HepG2 (cell line): ENCODE measurements around the gene NUDT3. TPM values are rescaled to one million over a fixed set of nuclear protein-coding genes. Genes with fewer than 3 reads are reported as not detected.
"Not testable (repeated sequence)": the region's sequence is repeated elsewhere in the genome, so short reads cannot be mapped to it uniquely, and the experiment has no call there.

Source experiments
- ATAC-seq: fragments of 200-7000 bp; cut with Tn5 transposase; 3 replicates; pipeline ENCODE4 v1.9.1; 2020; ENCODE audit warnings: mild to moderate bottlenecking, moderate library complexity
- BruUV-seq: library from RNA; stranded (reverse); fragments of 400-500 nt; replicated peaks from 2 replicates; lab custom pipeline; 2021; lab: Mats Ljungman, UMichigan
- CTCF ChIA-PET: fragments of 300-600 bp; formaldehyde crosslinking; extraction: SDS; loops from one replicate; lab custom pipeline; 2021; ENCODE audit warnings: low total read pairs, inconsistent platforms, low intra/inter-chr PET ratio; lab: Yijun Ruan, JAX
- POLR2A ChIA-PET: fragments of 350-600 bp; sonication (Branson Sonifier 250); formaldehyde crosslinking; loops from one replicate; lab custom pipeline; 2020; ENCODE audit warnings: antibody characterized with exemption, inconsistent platforms; lab: Yijun Ruan, JAX
- DNase-seq: peaks from one replicate; pipeline ENCODE4 v3.0.0-alpha.2; 2015; ENCODE audit warnings: low spot score
- FAIRE-seq: peaks from 3 replicates; lab custom pipeline; 2011; peaks lifted over from hg19 to GRCh38; lab: Jason Lieb, UNC
- H2AFZ ChIP-seq: one replicate; pipeline ENCODE4 v1.6.1; 2011; ENCODE audit warnings: low read length, inconsistent platforms
- H3K27ac ChIP-seq: fragments of 300-600 bp; 3 replicates; pipeline ENCODE4 v1.8.0; 2011; ENCODE audit warnings: mixed run types, mild to moderate bottlenecking, mixed read lengths, low read length, inconsistent platforms; ENCODE audit not compliant: insufficient read depth; ENCODE audit errors: extremely low read length
- H3K27me3 ChIP-seq, 2 experiments: fragments of 200-600 bp in 1 of 2; 2 replicates in 1 of 2; 3 replicates in 1 of 2; pipeline versions ENCODE4 v1.6.0 to v1.8.0; 2011; ENCODE audit warnings: low read length in 2 of 2, mild to moderate bottlenecking in 2 of 2, moderate library complexity in 2 of 2, inconsistent platforms in 1 of 2; ENCODE audit not compliant: insufficient read depth in 2 of 2, control insufficient read depth in 1 of 2
- H3K36me3 ChIP-seq, 2 experiments: fragments of 200-600 bp in 1 of 2; replicated peaks in 1 of 2; 2 replicates in 1 of 2; 3 replicates in 1 of 2; pipeline versions ENCODE4 v1.5.1 to v1.8.0; 2011; ENCODE audit warnings: low read length in 2 of 2, inconsistent platforms in 1 of 2; ENCODE audit not compliant: insufficient read depth in 2 of 2, control insufficient read depth in 1 of 2
- H3K4me1 ChIP-seq: 2 replicates; pipeline ENCODE4 v1.5.1; 2012; ENCODE audit warnings: low read length, inconsistent platforms; ENCODE audit not compliant: insufficient read depth
- H3K4me2 ChIP-seq: 2 replicates; pipeline ENCODE4 v1.6.0; 2011; ENCODE audit warnings: low read depth, low read length, inconsistent platforms
- H3K4me3 ChIP-seq, 3 experiments: fragments of 200-600 bp in 1 of 3; sonication (generic), shearing (Covaris generic) in 1 of 3; replicated peaks in 1 of 3; 2 replicates each; pipeline ENCODE4 v1.5.1; 2011 to 2016; ENCODE audit warnings: low read length in 3 of 3, inconsistent platforms in 2 of 3, low read depth in 2 of 3, mild to moderate bottlenecking in 2 of 3, control low read depth in 1 of 3, mixed read lengths in 1 of 3; ENCODE audit not compliant: insufficient read depth in 1 of 3
- H3K79me2 ChIP-seq: one replicate; pipeline ENCODE4 v1.6.1; 2011; ENCODE audit warnings: low read length, inconsistent platforms; ENCODE audit not compliant: insufficient read depth
- H3K9ac ChIP-seq: 2 replicates; pipeline ENCODE4 v1.6.0; 2011; ENCODE audit warnings: mild to moderate bottlenecking, low read depth, low read length, inconsistent platforms; ENCODE audit not compliant: insufficient read depth
- H3K9me3 ChIP-seq: 2 replicates; pipeline ENCODE4 v1.5.1; 2012; ENCODE audit warnings: mild to moderate bottlenecking, low read length
- H4K20me1 ChIP-seq: 2 replicates; pipeline ENCODE4 v1.6.0; 2011; ENCODE audit warnings: inconsistent platforms, mild to moderate bottlenecking, low read length, moderate library complexity; ENCODE audit not compliant: insufficient read depth
- BHLHE40 ChIP-seq: IDR thresholded peaks from 2 replicates; pipeline ENCODE4 v1.6.1; 2011; ENCODE audit warnings: low read length, improper control_type of control experiment
- FOXP1 ChIP-seq, 2 experiments: fragments of 450-650 bp in 1 of 2; IDR thresholded peaks; 2 replicates each; pipeline ENCODE4 v1.6.1; 2017 to 2018; ENCODE audit warnings: antibody characterized with exemption in 1 of 2
- KAT7 ChIP-seq: IDR thresholded peaks from 2 replicates; pipeline ENCODE4 v1.6.1; 2018; ENCODE audit warnings: borderline replicate concordance, missing compliant biosample characterization
- MBD4 ChIP-seq: IDR thresholded peaks from 2 replicates; pipeline ENCODE4 v1.6.1; 2012; ENCODE audit warnings: low read length, inconsistent platforms, borderline replicate concordance
- RFX3 ChIP-seq: IDR thresholded peaks from 2 replicates; pipeline ENCODE4 v1.6.1; 2016; ENCODE audit warnings: missing biosample characterization, missing genetic modification reagents
- ZNF264 ChIP-seq: sonication (generic); formaldehyde crosslinking; IDR thresholded peaks from 2 replicates; pipeline ENCODE4 v1.4.0; 2020; ENCODE audit warnings: missing genetic modification reagents
- ZNF292 ChIP-seq: sonication (generic); formaldehyde crosslinking; IDR thresholded peaks from 2 replicates; pipeline ENCODE4 v1.8.1; 2022; ENCODE audit warnings: mild to moderate bottlenecking, low read depth, missing genetic modification reagents, borderline replicate concordance
- ZNF382 ChIP-seq: sonication (generic); formaldehyde crosslinking; IDR thresholded peaks from 2 replicates; pipeline ENCODE4 v1.5.0; 2020; ENCODE audit warnings: missing genetic modification reagents, mild to moderate bottlenecking, borderline replicate concordance
- ZNF589 ChIP-seq: sonication (generic); formaldehyde crosslinking; conservative IDR thresholded peaks from 2 replicates; pipeline ENCODE4 v1.8.0; 2022; ENCODE audit warnings: mild to moderate bottlenecking, moderate library complexity, missing genetic modification reagents
- ZNF672 ChIP-seq: sonication (generic); formaldehyde crosslinking; IDR thresholded peaks from 2 replicates; pipeline ENCODE4 v1.8.1; 2022; ENCODE audit warnings: missing genetic modification reagents
- ZSCAN9 ChIP-seq: IDR thresholded peaks from 2 replicates; pipeline ENCODE4 v1.6.1; 2016; ENCODE audit warnings: borderline replicate concordance
- WGBS: methylation state at CpG from one replicate; pipeline ENCODE4 v1.1.6; 2017; ENCODE audit warnings: low lambda C conversion rate; 5-methylcytosine and 5-hydroxymethylcytosine counted together
- in situ Hi-C: cut with HindIII; loops from 2 replicates; pipeline ENCODE4 v1.10.0; 2017; ENCODE audit warnings: low pct_unique_long_range_greater_than_20kb; ENCODE audit not compliant: extremely low pct_ligation_motif_present
- intact Hi-C: fragments of 100-400 bp; cut with micrococcal nuclease; formaldehyde crosslinking; loops from one replicate; pipeline ENCODE4 v1.10.0; 2022; ENCODE audit not compliant: unreplicated experiment
- polyA plus RNA-seq, 8 experiments: library from polyadenylated mRNA; depleted of rRNA in 3 of 8; stranded (reverse) in 7 of 8; unstranded in 1 of 8; fragments of >200 nt; fragmentation: Illumina TruSeq in 4 of 8; extraction: Trizol in 4 of 8; gene quantifications; 2 replicates each; pipeline versions ENCODE4 v1.2.1 to v1.2.3, GENCODE V29; 2011 to 2016; ENCODE audit warnings: low read depth in 4 of 8, missing spikeins in 1 of 8, mixed read lengths in 1 of 8; ENCODE audit not compliant: insufficient read depth in 1 of 8
- total RNA-seq, 5 experiments: library from RNA; depleted of rRNA; stranded (reverse); fragments of >200 nt; fragmentation: Illumina TruSeq; extraction: Trizol; gene quantifications; 2 replicates each; pipeline ENCODE4 v1.2.3, GENCODE V29; 2016; ENCODE audit warnings: low read depth in 1 of 5
- TF ChIP-seq, protein P1 (sequence below): sonication (generic); formaldehyde crosslinking; IDR thresholded peaks from 2 replicates; pipeline ENCODE4 v1.8.1; 2023; ENCODE audit warnings: mild to moderate bottlenecking, inconsistent platforms, moderate library complexity, missing genetic modification reagents, borderline replicate concordance
- TF ChIP-seq, protein P2 (sequence below): sonication (generic); formaldehyde crosslinking; IDR thresholded peaks from 2 replicates; pipeline ENCODE4 v1.4.0; 2020; ENCODE audit warnings: mild to moderate bottlenecking, missing genetic modification reagents

The NUDT3 gene
- total and polyA plus RNA-seq, 2 of the 13 experiments (the other 11 are each of a cell fraction or from before 2014, with no cell fraction given): 20.2 to 20.6 TPM

DNA sequence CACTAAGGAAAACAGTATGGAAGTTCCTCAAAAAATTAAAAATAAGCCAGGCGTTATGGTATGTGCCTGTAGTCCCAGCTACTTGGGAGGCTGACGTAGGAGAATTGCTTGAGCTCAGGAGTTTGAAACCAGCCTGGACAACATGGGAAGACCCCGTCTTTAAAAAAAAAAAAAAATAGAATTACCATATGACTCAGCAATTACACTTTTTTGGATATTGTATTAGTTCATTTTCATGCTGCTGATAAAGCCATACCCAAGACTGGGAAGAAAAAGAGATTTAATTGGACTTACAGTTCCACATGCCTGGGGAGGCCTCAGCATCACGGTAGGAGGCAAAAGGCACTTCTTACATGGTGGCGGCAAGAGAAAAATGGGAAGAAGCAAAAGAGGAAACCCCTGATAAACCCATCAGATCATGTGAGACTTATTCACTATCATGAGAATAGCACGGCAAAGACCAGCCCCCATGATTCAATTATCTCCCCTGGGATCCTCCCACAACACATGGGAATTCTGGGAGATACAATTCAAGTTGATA, 132.9 kb downstream of the NUDT3 start (continued):
- no peak for TF ChIP-seq BHLHE40
- no peak for TF ChIP-seq MBD4
- no peak for TF ChIP-seq RFX3 (CRISPR knock-in tag)

DNA sequence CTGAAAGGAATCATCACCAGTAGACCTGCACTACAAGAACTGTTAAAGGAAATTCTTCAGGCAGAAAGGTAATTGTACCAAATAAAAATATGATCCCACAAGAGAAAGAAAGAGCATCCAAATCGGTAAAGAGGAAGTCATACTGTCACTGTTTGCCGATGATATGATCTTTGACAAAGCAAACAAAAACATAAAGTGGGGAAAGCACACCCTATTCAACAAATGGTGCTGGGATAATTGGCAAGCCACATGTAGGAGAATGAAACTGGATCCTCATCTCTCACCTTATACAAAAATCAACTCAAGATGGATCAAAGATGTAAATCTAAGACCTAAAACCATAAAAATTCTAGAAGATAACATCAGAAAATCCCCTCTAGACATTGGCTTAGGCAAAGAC, 140.1 kb downstream of the NUDT3 start:
- 2% methylated on average over 2 of the region's 2 CpGs for WGBS
- H3K27me3 ChIP-seq, ATAC-seq, H3K79me2 ChIP-seq, in situ Hi-C loops, DNase-seq, H3K9ac ChIP-seq, BruUV-seq, intact Hi-C loops, H4K20me1 ChIP-seq, H2AFZ ChIP-seq, H3K27ac ChIP-seq, H3K9me3 ChIP-seq, POLR2A ChIA-PET, H3K36me3 ChIP-seq, CTCF ChIA-PET, FAIRE-seq, H3K4me3 ChIP-seq, H3K4me2 ChIP-seq: not testable (repeated sequence)
- peaks cover 25% of the 10 kb centered on the region for H3K4me1 ChIP-seq

DNA sequence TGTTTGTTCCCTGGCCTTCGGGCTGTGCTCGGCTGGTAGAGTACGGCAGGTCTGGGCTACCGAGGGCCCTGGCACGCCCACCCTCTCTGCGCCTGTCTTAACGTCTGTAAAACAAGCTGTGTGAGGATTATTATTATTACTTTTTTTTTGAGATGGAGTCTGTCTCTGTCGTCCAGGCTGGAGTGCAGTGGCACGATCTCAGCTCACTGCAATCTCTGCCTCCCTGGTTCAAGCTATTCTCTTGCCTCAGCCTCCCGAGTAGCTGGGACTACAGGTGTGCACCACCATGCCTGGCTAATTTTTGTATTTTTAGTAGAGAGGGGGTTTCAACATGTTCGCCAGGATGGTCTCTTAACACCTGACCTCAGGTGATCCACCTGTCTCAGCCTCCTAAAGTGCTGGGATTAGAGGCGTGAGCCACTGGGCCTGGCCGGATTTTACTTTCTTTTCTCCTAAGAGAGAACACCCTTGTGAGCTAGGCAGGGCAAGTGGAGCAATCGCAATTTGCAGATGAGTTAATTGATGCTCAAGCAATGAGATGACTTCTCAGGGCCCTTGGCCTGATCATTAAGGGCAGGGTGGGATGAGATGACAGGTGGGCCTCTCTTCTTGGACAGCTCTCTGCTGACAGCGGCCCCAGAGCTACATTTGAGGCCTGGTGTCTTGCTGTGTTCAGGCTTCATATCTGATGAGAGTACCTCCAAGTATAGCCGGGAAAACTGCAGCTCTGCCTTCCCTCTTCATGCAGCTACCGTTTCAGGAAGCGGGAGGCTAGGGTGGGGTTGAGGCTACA, 142.8 kb downstream of the NUDT3 start:
- peak overlapping the region; percentile 51 for H3K27ac ChIP-seq
- 22% methylated on average over 18 of the region's 18 CpGs for WGBS
- POLR2A ChIA-PET: interaction anchor here (0.9 to 5.9 kb wide), 13 partner anchors 13 to 353 kb away, joined by 3 to 100 read pairs (median 6); partner anchors contain the start of genes HMGA1, NUDT3 and RPS10
- TF ChIP-seq ZNF672 (CRISPR knock-in tag) (no peak), ZNF264 (CRISPR knock-in tag) (no peak), ZNF382 (no peak), KAT7 (CRISPR knock-in tag) (no peak; the same call in 1 of the 2 replicates), ZNF589 (CRISPR knock-in tag) (no peak), ZSCAN9 (CRISPR knock-in tag) (no peak), FOXP1 (IDR thresholded peaks at IDR 0.05) (no peak), FOXP1 (CRISPR knock-in tag; IDR thresholded peaks at IDR 0.05) (no peak), ZNF292 (CRISPR knock-in tag) (peak; percentile 76; the same call in 1 of the 2 replicates)
- TF ChIP-seq, protein P1, sequence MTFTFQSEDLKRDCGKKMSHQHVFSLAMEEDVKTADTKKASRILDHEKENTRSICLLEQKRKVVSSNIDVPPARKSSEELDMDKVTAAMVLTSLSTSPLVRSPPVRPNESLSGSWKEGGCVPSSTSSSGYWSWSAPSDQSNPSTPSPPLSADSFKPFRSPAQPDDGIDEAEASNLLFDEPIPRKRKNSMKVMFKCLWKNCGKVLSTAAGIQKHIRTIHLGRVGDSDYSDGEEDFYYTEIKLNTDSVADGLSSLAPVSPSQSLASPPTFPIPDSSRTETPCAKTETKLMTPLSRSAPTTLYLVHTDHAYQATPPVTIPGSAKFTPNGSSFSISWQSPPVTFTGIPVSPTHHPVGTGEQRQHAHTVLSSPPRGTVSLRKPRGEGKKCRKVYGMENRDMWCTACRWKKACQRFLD (CRISPR knock-in tag): no peak
- TF ChIP-seq, protein P2, sequence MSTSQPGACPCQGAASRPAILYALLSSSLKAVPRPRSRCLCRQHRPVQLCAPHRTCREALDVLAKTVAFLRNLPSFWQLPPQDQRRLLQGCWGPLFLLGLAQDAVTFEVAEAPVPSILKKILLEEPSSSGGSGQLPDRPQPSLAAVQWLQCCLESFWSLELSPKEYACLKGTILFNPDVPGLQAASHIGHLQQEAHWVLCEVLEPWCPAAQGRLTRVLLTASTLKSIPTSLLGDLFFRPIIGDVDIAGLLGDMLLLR: peak; percentile 73; the same call in 1 of the 2 replicates

More for the DNA sequence above, 142.8 kb downstream of the NUDT3 start:
- Histone ChIP-seq H2AFZ (no peak overlapping the region), H3K27me3 (no peaks in the 10 kb centered on the region), H3K9me3 (no peaks in the 10 kb centered on the region), H3K4me2 (peak overlapping the region; percentile 81), H3K4me3 (peak overlapping the region; percentile 82 to 98 (median 87)), H3K36me3 (0 out of 5 replicates have a peak, but pooled peaks cover 0 to 1% of the 10 kb centered on the region in 2 experiments), H3K9ac (peak overlapping the region; percentile 84), H4K20me1 (0 out of 2 replicates have a peak, but pooled peaks cover 4% of the 10 kb centered on the region), H3K4me1 (peaks cover 34% of the 10 kb centered on the region), H3K79me2 (no peaks in the 10 kb centered on the region)
- BruUV-seq: no TSS peak
- intact Hi-C loops (loop anchor here (1.0 to 5.0 kb wide), 4 partner anchors 53 to 358 kb away; partner anchors contain the start of gene NUDT3), in situ Hi-C loops (loop anchor here (5.0 to 25.0 kb wide), 2 partner anchors 168 to 363 kb away; no protein-coding TSS in a partner anchor)
- peak; percentile 58 for ATAC-seq
- CTCF ChIA-PET: interaction anchor here (0.9 to 1.9 kb wide), 3 partner anchors 143 to 360 kb away, joined by 5 to 27 read pairs (median 6); partner anchors contain the start of gene NUDT3
- no peak for FAIRE-seq
- no peak for DNase-seq
